ENCODE measurements around the gene CHMP4A.

DNA sequence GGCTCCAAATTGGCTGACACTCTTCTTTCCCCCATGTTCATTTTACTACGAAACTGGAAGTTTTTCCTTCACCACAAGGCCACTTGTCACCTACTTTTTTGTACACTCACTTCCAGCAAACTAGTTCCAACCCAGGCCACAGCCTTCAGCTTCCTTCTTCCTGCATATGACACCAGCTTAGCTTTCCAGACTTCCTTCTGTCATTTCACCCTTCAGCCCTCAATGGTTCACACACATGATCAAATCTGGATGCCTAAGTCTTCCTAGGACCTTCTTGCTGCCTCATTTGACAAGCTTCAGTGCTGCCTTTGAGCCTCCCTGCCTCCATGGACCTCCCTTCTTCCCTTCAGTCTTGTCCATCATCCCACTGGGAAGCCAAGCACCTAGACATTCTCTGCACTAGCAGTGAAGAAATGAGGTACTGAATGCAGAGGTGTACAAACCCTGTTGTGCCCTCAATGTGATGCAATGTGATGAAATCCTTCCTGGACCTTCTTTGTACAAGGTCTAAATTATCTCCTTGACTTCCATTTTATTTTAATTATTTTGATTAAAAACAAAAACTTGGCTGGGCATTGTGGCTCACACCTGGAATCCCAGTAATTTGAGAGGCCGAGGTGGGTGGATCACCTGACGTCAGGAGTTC lies 45.7 kb downstream of the CHMP4A start:
- no peak for TF ChIP-seq CREB1 (IDR thresholded peaks at IDR 0.05)
- no peak for TF ChIP-seq CREB1 (CRISPR knock-in tag; IDR thresholded peaks at IDR 0.05)
- no peak for TF ChIP-seq CCAR2 (optimal IDR thresholded peaks at IDR 0.05; ENCODE audit: low read depth, low read length)
- TF ChIP-seq SP1 (IDR thresholded peaks at IDR 0.05), result no peak
- TF ChIP-seq SP1 (CRISPR knock-in tag; IDR thresholded peaks at IDR 0.05), result no peak
- no peak for TF ChIP-seq MTF1 (CRISPR knock-in tag; IDR thresholded peaks at IDR 0.05)
- TF ChIP-seq, protein P1, sequence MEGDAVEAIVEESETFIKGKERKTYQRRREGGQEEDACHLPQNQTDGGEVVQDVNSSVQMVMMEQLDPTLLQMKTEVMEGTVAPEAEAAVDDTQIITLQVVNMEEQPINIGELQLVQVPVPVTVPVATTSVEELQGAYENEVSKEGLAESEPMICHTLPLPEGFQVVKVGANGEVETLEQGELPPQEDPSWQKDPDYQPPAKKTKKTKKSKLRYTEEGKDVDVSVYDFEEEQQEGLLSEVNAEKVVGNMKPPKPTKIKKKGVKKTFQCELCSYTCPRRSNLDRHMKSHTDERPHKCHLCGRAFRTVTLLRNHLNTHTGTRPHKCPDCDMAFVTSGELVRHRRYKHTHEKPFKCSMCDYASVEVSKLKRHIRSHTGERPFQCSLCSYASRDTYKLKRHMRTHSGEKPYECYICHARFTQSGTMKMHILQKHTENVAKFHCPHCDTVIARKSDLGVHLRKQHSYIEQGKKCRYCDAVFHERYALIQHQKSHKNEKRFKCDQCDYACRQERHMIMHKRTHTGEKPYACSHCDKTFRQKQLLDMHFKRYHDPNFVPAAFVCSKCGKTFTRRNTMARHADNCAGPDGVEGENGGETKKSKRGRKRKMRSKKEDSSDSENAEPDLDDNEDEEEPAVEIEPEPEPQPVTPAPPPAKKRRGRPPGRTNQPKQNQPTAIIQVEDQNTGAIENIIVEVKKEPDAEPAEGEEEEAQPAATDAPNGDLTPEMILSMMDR (CRISPR knock-in tag; IDR thresholded peaks at IDR 0.05), result no peak

All from HepG2 (cell line).